AG04450 (cell line): ENCODE results near the gene NINJ1. TPM values are rescaled to one million over a fixed set of nuclear protein-coding genes. Genes with fewer than 3 reads are reported as not detected.

Experiments
- CTCF ChIA-PET: fragments of 300-600, 350-600 bp; formaldehyde crosslinking; extraction: SDS; loops from one replicate; lab custom pipeline; 2022; ENCODE audit warnings: antibody characterized with exemption, inconsistent platforms; lab: Charles Lee
- POLR2A ChIA-PET: fragments of 350-600 bp; formaldehyde crosslinking; extraction: SDS; loops from one replicate; lab custom pipeline; 2021; ENCODE audit warnings: antibody characterized with exemption, inconsistent platforms; lab: Yijun Ruan, JAX
- DNase-seq: peaks from one replicate; pipeline ENCODE4 v3.0.0-alpha.2; 2011; ENCODE audit warnings: low read depth, low spot score
- H3K27ac ChIP-seq: one replicate; pipeline ENCODE4 v1.5.1; 2012; ENCODE audit warnings: low read depth, low read length, control low read depth
- H3K27me3 ChIP-seq: one replicate; pipeline ENCODE4 v1.6.0; 2012; ENCODE audit warnings: low read length; ENCODE audit not compliant: control insufficient read depth, insufficient read depth
- H3K4me3 ChIP-seq: 2 replicates; pipeline ENCODE4 v1.5.1; 2011; ENCODE audit warnings: mild to moderate bottlenecking, low read depth, low read length, control low read depth
- H3K9me3 ChIP-seq: 2 replicates; pipeline ENCODE4 v1.5.1; 2012; ENCODE audit warnings: low read length; ENCODE audit not compliant: control insufficient read depth, insufficient read depth
- polyA plus RNA-seq: library from polyadenylated mRNA; depleted of rRNA; stranded (reverse); fragments of >200 nt; gene quantifications from 2 replicates; pipeline ENCODE4 v1.2.3, GENCODE V29; 2011
- TF ChIP-seq, protein P1 (sequence below): IDR thresholded peaks from 2 replicates; pipeline ENCODE4 v1.5.1; 2011; ENCODE audit warnings: low read depth, low read length, control low read depth, inconsistent platforms

The NINJ1 gene
- polyA plus RNA-seq, 1 experiment: 26.8 TPM

- no peak for DNase-seq
- no peak overlapping the region for H3K27ac ChIP-seq
- TF ChIP-seq, protein P1, sequence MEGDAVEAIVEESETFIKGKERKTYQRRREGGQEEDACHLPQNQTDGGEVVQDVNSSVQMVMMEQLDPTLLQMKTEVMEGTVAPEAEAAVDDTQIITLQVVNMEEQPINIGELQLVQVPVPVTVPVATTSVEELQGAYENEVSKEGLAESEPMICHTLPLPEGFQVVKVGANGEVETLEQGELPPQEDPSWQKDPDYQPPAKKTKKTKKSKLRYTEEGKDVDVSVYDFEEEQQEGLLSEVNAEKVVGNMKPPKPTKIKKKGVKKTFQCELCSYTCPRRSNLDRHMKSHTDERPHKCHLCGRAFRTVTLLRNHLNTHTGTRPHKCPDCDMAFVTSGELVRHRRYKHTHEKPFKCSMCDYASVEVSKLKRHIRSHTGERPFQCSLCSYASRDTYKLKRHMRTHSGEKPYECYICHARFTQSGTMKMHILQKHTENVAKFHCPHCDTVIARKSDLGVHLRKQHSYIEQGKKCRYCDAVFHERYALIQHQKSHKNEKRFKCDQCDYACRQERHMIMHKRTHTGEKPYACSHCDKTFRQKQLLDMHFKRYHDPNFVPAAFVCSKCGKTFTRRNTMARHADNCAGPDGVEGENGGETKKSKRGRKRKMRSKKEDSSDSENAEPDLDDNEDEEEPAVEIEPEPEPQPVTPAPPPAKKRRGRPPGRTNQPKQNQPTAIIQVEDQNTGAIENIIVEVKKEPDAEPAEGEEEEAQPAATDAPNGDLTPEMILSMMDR: no peak
- H3K9me3 ChIP-seq: peaks cover 4% of the 10 kb centered on the region; the same call in 1 of the 2 replicates
- CTCF ChIA-PET: no interaction called here
- no peak overlapping the region for H3K4me3 ChIP-seq
- H3K27me3 ChIP-seq: no peaks in the 10 kb centered on the region
- POLR2A ChIA-PET: no interaction called here
These were observed 54.7 kb downstream of the NINJ1 start for GRCh38 chr9:93079371-93079770.

- no peaks in the 10 kb centered on the region; the same call in 1 of the 2 replicates for H3K9me3 ChIP-seq
- no peak for DNase-seq
- POLR2A ChIA-PET: no interaction called here
- H3K27me3 ChIP-seq: no peaks in the 10 kb centered on the region
- H3K27ac ChIP-seq: no peak overlapping the region
- CTCF ChIA-PET: no interaction called here
- H3K4me3 ChIP-seq: no peak overlapping the region
- TF ChIP-seq, protein P1: no peak
These were observed 56.2 kb downstream of the NINJ1 start for GRCh38 chr9:93077811-93078210.

DNA sequence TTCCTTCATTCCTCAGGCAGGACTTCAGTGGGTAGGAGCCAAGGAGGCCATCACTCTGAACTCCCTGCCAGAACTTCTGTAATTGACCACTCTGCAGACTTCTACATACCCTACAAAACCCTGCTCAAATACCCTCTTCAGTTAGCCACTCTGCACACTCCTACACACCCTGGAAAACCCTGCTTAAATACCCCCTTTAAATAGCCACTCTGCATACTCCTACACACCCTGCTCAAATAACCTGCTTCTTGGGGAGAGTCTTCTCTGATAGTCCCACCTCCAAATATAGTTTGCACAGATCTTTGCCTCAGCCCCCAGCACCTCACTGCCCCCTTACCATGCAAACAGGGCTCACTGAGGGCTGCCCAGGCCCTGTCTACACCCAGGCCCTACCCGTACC is 56.7 kb downstream of the NINJ1 start:
- Histone ChIP-seq H3K9me3 (no peaks in the 10 kb centered on the region; the same call in 1 of the 2 replicates), H3K27ac (no peak overlapping the region), H3K4me3 (no peak overlapping the region), H3K27me3 (no peaks in the 10 kb centered on the region)
- TF ChIP-seq, protein P1: no peak
- ChIA-PET CTCF (no interaction called here), POLR2A (no interaction called here)
- DNase-seq: no peak

DNA sequence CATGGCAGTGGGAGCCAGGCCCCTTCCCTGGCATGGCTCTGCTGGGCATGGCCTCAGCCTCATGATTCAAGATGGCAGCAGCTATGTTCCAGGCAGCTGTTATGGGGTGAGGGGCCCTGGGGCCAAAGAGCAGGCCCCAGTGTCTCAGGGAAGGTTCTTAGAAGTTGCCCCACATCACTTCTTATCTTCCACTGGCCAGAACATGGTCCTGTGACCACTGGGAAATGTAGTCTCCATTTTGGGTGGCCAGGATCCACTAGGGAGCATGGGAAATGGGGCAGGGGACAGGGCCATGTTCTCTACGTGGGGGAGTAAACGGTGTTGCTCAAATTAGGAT is 57.3 kb downstream of the NINJ1 start:
- no peaks in the 10 kb centered on the region for H3K27me3 ChIP-seq
- ChIA-PET POLR2A (no interaction called here), CTCF (no interaction called here)
- no peak for DNase-seq
- no peaks in the 10 kb centered on the region; the same call in 1 of the 2 replicates for H3K9me3 ChIP-seq
- TF ChIP-seq, protein P1: no peak
- H3K27ac ChIP-seq: no peak overlapping the region
- H3K4me3 ChIP-seq: no peak overlapping the region

DNA sequence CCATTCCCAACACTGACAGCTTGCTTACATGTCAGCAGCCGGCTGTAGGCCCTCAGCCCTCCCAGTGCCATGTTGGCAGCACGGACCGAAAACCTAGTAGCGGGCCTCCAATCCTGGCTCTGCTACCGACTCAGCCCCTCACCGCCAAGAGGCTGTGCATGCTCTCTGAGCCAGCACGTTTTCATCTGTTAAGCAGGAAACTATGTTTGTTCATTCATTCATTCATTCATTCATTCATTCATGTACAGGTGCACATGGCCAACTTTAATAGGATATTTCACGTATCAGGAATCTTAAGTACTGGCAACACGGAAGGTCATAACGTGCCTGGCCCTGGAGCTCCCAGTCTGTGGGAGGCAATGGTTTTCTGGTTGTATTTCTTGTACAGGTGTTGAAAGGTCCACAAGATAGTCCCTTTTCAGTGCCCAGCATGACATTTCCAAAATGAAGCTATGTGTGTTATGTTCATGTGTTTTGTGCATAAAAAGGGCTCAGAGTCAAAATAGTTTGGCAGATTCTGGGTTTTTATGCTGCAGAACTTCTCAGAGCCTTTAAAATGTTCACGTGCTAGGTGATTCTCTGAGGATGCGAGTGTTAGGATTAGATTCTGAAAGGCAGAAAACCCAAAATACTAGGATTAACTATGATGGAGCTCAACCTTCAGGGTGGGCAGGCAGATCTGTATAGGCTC is 57.8 kb downstream of the NINJ1 start:
- Histone ChIP-seq H3K9me3 (no peaks in the 10 kb centered on the region; the same call in 1 of the 2 replicates), H3K4me3 (no peak overlapping the region), H3K27me3 (no peaks in the 10 kb centered on the region), H3K27ac (no peak overlapping the region)
- ChIA-PET CTCF (no interaction called here), POLR2A (no interaction called here)
- no peak for DNase-seq
- TF ChIP-seq, protein P1: no peak
